ENCODE data around the gene LYZL1.
A peak's percentile ranks its signal among the peaks of the same experiment; 100 is the strongest.
"Not testable (repeated sequence)": the region's sequence is repeated elsewhere in the genome, so short reads cannot be mapped to it uniquely, and the experiment has no call there.

Gene LYZL1

GRCh38 chr10:29263506-29263905 is 25.4 kb upstream of the LYZL1 start:
- DNase-seq, result no peak

GRCh38 chr10:29265210-29265768 is 23.6 kb upstream of the LYZL1 start:
- no peak for DNase-seq

DNA sequence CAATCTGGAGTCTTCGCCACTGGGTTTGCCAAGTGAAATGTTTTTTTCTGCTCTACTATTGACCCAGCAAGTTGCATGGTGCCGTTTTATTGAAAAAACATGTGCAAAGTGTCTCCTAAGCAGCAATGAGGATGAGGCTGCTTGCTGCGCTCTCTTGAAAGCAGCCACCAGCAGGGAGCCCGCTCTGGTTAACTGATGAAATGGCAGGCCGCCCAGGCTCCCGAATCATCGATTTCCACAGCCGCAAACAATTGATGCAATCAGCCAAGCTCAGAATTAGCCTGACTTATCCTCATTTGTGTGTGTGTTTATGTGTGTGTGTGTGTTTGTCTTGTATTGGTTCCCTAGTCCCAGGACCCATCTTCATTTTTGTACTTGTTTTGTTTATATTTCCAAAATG is 22.2 kb upstream of the LYZL1 start:
- peak; percentile 24 for DNase-seq

GRCh38 chr10:29268011-29268410 is 20.9 kb upstream of the LYZL1 start:
- DNase-seq, result peak; percentile 18

DNA sequence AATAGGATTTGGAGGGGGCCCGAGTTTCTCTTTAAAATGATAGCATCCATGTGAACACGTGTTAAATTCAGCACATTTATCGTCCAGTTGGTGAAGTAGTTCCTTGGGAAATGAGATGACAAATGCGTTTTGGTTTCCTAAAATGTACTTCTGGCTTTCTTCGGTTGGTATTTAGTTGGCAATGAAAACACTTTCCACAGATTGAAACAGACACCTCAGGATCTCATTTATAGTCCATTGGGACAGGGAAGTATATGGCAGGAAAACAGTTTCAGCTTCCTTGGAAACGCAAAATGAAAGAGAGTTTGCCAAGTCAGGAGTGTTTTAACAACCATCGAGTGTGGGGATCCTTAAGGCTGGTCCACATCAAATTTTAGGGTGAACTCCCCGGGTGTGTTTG is 19.4 kb upstream of the LYZL1 start:
- DNase-seq, result no peak

DNA sequence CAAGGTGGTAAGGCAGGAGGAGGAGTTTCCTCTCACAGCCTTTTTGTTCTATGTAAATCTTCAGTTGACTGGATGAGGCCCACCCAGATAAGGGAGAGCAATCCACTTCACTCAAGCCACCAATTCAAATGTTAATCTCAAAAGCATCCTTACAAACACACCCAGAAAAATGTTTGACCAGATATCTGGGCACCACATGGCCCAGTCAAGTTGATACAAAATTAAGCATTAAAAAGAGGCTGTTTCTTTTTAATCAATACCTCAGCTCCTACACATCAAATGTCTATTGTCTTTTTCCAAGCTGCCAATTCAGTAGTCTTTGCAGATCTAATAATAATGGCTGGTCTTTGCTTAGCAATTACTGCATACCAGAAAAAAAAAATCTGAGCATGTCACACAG is 18.0 kb upstream of the LYZL1 start:
- DNase-seq, result no peak

DNA sequence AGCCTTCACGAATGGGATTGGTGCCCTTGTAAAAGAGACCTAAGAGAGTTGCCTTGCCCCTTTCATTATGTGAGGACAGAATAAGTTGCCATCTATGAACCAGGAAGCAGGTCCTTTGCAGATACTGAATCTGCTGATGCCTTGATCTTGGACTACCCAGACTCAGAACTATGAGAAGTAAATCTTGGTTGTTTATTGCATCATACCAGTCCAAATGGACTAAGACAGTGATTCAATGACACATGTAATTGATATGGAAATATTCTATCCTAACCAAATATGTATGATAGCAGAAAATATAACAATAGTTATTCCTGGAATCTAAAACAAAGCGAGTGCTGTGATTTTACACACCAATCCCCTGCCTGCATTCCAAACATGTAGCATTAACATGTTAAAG is 17.0 kb upstream of the LYZL1 start:
- no peak for DNase-seq

GRCh38 chr10:29273478-29273877 is 15.4 kb upstream of the LYZL1 start:
- no peak for DNase-seq

GRCh38 chr10:29276251-29276850 is 12.5 kb upstream of the LYZL1 start:
- DNase-seq, result no peak

DNA sequence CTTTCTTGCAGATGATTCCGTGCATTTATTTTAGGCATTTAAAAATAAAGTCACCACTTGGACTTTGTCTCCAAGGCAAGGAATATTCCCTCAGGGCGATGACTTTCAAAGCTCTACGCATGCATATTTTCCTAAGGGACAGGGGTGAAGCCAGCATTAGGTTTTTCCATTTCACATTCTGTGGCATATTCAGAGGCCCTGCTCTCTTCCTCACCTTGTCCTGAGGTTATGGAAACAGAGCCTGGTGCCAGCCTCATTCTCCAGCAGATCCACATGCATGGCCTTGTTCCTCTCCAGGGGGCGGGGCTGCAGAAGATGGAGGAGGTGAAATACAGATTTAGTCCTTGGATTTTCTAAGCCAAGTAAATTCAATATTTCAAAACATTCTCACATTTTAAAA is 11.6 kb upstream of the LYZL1 start:
- DNase-seq, result no peak

DNA sequence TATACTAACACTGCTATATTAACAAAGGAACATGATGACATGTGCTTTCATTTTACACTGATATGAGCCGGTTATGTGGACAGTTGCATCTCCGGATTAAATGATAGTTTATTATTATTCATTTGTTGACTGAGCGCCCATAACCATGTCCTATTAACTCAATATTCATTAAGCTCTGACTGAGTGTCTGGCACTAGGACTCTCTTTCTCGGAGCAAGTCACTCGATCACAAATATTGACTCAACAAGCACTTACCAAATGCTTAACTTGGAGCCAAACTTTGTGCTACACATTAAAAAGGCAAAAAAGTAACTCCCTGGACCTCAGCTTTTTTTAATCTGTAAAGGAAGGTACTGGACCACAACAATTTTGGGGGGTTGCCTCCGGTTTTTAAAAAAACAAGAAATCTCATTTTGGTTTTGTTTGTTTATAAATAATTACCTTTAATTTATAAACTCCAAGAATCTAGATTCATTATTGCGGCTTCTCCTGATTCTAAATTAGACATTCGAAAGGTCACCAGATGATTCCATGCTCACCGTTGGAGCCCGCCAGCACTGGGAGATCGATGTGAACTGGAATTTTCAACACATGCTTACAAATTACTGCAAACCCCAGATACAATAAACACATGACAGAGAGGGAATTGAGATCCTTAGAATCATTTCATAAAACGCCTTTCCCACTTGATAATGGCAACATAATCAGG is 8.9 kb upstream of the LYZL1 start:
- DNase-seq, result no peak

GRCh38 chr10:29280488-29280840 is 8.4 kb upstream of the LYZL1 start:
- no peak for DNase-seq

GRCh38 chr10:29285624-29286051 is 3.2 kb upstream of the LYZL1 start:
- DNase-seq, result no peak

DNA sequence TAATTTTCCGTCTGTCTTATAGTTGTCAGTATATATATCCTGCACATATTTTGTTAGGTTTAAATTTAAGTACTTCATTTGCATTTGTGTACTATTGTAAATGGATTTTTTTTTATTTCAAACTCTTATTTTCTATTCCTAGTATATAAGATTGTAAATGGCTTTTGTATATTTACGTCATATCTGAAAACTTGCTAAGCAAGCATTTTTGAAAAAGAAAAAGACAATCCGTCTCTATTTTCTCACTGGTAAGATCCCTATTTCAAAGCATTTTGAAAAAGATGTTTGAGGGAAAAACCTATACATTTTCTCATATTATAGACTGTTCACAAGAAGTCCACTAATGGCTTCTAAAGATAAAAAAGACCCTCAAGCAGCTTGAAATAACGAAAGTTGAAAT is 1.2 kb upstream of the LYZL1 start:
- no peak for DNase-seq

- not testable (repeated sequence) for DNase-seq
Measured at GRCh38 chr10:29291561-29291960, 2.7 kb downstream of the LYZL1 start.

- not testable (repeated sequence) for DNase-seq
Measured at GRCh38 chr10:29292406-29292805, 3.5 kb downstream of the LYZL1 start.

GRCh38 chr10:29295813-29296212 is 6.9 kb downstream of the LYZL1 start:
- no peak for DNase-seq

DNA sequence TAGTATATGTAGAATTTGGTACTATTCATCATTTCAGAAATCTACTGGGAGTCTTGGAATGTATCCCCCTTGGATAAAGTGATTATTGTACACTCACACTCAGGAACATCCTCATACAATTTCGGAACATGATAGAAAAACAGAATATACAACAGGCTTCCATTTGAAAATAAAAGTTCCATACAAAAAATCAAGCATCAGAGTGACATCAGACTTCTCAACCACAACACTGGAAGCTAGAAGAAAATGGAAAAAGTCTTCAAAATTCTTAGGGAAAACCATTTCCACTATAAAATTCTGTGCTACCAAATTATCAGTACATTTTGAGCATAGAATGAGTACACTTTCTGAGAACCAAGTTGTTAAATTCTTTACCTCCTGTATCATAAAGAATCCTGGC is 8.8 kb downstream of the LYZL1 start:
- DNase-seq, result no peak

- no peak for DNase-seq
Measured at GRCh38 chr10:29301359-29301910, 12.6 kb downstream of the LYZL1 start.

DNA sequence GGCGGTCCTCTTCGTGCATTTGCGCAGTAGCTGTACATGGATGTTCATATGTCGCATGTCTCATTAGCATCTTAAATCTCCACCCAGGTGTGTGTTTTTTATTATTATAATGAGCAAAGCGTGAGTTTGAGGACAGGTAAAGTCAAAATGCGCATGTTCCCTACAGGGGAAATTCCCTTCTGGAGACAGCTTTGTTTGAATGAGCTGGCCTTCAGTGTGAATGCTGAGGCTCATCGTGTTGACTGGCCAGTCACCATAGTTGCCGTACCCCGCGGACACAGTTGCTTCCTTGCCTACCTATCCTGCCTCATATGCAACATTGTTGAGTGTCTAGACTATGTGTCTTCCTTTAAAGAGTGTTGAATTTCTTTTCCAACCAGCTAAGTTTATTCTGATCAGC is 13.6 kb downstream of the LYZL1 start:
- DNase-seq, result no peak

GRCh38 chr10:29304264-29304994 is 15.6 kb downstream of the LYZL1 start:
- peak; percentile 70 for DNase-seq

DNA sequence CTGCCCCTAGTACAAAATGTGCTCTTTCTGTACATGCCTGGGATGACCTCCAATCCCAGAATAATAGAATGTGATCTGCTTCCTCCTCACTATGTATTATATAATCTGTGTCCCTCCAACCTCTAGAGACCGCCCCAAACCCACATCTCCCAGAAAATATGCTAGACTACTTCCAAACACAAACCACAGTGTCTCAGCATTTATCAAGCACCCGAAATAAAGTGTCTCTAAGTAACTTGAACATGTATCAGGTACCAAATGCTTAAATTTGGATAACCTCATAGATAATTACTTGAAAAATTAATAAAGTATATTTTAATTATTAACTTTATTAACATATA is 16.1 kb downstream of the LYZL1 start:
- DNase-seq, result no peak

DNA sequence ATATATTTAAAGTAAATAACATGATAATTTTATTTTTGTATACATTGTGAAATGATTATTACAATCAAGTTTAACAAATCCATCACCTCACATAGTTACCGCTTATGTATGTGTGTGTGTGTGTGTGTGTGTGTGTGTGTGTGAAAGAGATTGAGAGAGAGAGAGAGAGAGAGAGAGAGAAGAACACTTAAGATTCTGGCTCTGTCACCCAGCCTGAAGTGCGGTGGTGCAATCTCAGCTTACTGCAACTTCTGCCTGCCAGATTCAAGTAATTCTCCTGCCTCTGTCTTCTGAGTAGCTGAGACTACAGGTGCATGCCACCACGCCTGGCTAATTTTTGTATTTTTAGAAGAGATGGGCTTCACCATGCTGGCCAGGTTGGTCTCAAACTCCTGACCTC is 17.8 kb downstream of the LYZL1 start:
- no peak for DNase-seq

- not testable (repeated sequence) for DNase-seq
Measured at GRCh38 chr10:29308142-29308541, 19.3 kb downstream of the LYZL1 start.
